Activated CD4-positive, alpha-beta memory T cell treated with anti-CD3 and anti-CD28 coated beads for 36 hours (primary cell): Measurements from ENCODE around the gene CCDC30. TPM values are rescaled to one million over a fixed set of nuclear protein-coding genes. Genes with fewer than 3 reads are reported as not detected.

Experiments used
- CTCF ChIA-PET: fragments of 350-600 bp; sonication (Branson Sonifier 250); formaldehyde crosslinking; loops from one replicate; lab custom pipeline; 2021; ENCODE audit warnings: antibody characterized with exemption, inconsistent platforms; lab: Charles Lee
- POLR2A ChIA-PET: fragments of 350-600 bp; sonication (Branson Sonifier 250); formaldehyde crosslinking; loops from one replicate; lab custom pipeline; 2021; ENCODE audit warnings: antibody characterized with exemption; lab: Charles Lee
- DNase-seq: peaks from one replicate; pipeline ENCODE4 v3.0.0-alpha.2; 2020
- H3K27ac Mint-ChIP-seq: one replicate; pipeline ENCODE4 v1.8.0; 2021; ENCODE audit warnings: mixed read lengths
- H3K27me3 Mint-ChIP-seq: one replicate; pipeline ENCODE4 v1.8.0; 2021; ENCODE audit warnings: mixed read lengths
- H3K36me3 Mint-ChIP-seq: one replicate; pipeline ENCODE4 v1.8.0; 2021; ENCODE audit warnings: mixed read lengths
- H3K4me1 Mint-ChIP-seq: one replicate; pipeline ENCODE4 v1.8.0; 2021; ENCODE audit warnings: low read depth, mixed read lengths
- H3K4me3 Mint-ChIP-seq: one replicate; pipeline ENCODE4 v1.8.0; 2021; ENCODE audit warnings: mild to moderate bottlenecking, mixed read lengths
- H3K9me3 Mint-ChIP-seq: one replicate; pipeline ENCODE4 v1.8.0; 2021; ENCODE audit warnings: mixed read lengths
- intact Hi-C: fragments of 100-400 bp; cut with micrococcal nuclease; formaldehyde crosslinking; loops from one replicate; pipeline ENCODE4 v1.15.1; 2023
- total RNA-seq, 2 experiments: library from RNA; stranded (reverse); gene quantifications; one replicate each; pipeline ENCODE4 v1.2.3, GENCODE V29; 2021

Gene CCDC30
- total RNA-seq, 2 experiments from 2014 or later, result 1.5 to 2.3 TPM

DNA sequence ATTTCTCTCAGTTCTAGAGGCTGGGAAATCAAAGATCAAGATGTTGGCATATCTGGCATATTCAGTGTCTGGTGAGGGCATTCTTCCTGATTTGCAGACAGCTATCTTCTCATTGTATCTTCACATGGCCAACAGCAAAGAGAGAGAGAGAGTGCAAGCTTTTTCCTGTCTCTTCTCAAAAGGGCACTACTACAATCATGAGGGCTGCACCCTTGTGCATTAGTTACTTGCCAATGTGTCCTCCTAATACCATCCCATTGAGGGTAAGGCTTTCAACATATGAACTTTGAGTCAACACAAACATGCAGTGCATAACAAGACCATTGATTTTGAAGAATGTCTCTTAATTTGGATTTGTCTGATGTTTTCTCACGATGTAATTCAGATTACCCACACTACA is 78.0 kb downstream of the CCDC30 start:
- intact Hi-C loops, result no loop called here
- CTCF ChIA-PET, result no interaction called here
- H3K4me3 Mint-ChIP-seq, result no peak overlapping the region
- peaks cover 6% of the 10 kb centered on the region for H3K36me3 Mint-ChIP-seq
- DNase-seq, result no peak
- H3K4me1 Mint-ChIP-seq, result no peaks in the 10 kb centered on the region
- no peaks in the 10 kb centered on the region for H3K27me3 Mint-ChIP-seq
- peaks cover 5% of the 10 kb centered on the region for H3K9me3 Mint-ChIP-seq
- POLR2A ChIA-PET, result no interaction called here
- H3K27ac Mint-ChIP-seq, result no peak overlapping the region

DNA sequence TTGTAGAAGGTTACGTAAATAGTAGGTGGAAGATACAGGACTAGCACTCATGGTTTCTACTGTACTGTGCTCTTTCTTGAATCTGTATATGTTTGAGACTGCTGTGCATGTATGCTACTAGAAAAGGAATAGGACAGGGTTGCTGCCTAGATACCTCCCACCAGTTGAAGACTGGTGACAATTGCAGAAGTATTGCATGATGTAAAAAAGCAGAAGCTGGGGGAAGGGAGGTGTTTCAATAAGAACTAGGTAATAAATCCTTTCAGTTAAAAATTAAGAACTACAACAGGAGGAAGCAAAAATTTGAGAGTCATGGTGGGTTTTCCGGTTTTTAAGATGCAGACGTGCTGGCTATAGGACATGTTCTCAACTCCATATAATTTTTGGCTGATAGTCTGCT is 88.1 kb downstream of the CCDC30 start:
- intact Hi-C loops, result no loop called here
- H3K9me3 Mint-ChIP-seq, result no peaks in the 10 kb centered on the region
- H3K27me3 Mint-ChIP-seq, result no peaks in the 10 kb centered on the region
- peaks cover 1% of the 10 kb centered on the region for H3K36me3 Mint-ChIP-seq
- no peak overlapping the region for H3K27ac Mint-ChIP-seq
- H3K4me1 Mint-ChIP-seq, result no peaks in the 10 kb centered on the region
- no peak for DNase-seq
- ChIA-PET CTCF (no interaction called here), POLR2A (no interaction called here)
- no peak overlapping the region for H3K4me3 Mint-ChIP-seq

- H3K27ac Mint-ChIP-seq, result no peak overlapping the region
- no peak overlapping the region for H3K4me3 Mint-ChIP-seq
- ChIA-PET POLR2A (no interaction called here), CTCF (no interaction called here)
- intact Hi-C loops, result no loop called here
- no peaks in the 10 kb centered on the region for H3K9me3 Mint-ChIP-seq
- H3K27me3 Mint-ChIP-seq, result no peaks in the 10 kb centered on the region
- H3K4me1 Mint-ChIP-seq, result no peaks in the 10 kb centered on the region
- peaks cover 1% of the 10 kb centered on the region for H3K36me3 Mint-ChIP-seq
- no peak for DNase-seq
These were observed 88.5 kb downstream of the CCDC30 start for GRCh38 chr1:42551590-42551989.

DNA sequence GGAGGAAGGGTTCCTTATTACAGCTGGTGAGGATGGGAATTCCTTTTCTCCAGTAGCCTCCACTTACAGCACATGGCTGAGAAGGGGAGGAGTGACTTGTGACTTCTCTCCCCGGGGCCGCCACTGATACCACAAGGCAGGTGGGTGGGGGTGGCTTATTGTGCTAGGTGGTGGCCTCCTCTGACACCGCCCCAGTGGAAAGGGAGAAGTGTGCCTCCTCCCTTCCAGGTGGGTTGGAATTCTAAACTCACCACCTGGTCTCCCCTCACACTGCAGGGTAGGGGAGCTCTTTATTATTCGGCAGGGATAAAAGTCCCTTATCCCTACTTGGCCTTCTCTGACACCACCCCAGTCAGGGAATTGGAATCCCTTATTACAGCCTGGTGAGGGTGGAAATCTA is 89.5 kb downstream of the CCDC30 start:
- intact Hi-C loops, result no loop called here
- Mint-ChIP-seq H3K27ac (no peak overlapping the region), H3K27me3 (no peaks in the 10 kb centered on the region), H3K9me3 (no peaks in the 10 kb centered on the region), H3K4me1 (no peaks in the 10 kb centered on the region), H3K4me3 (no peak overlapping the region), H3K36me3 (peaks cover 1% of the 10 kb centered on the region)
- ChIA-PET POLR2A (no interaction called here), CTCF (interaction anchor here (0.6 kb wide), 1 partner anchor 377 kb away, joined by 4 read pairs; no protein-coding TSS in a partner anchor)
- DNase-seq, result no peak

DNA sequence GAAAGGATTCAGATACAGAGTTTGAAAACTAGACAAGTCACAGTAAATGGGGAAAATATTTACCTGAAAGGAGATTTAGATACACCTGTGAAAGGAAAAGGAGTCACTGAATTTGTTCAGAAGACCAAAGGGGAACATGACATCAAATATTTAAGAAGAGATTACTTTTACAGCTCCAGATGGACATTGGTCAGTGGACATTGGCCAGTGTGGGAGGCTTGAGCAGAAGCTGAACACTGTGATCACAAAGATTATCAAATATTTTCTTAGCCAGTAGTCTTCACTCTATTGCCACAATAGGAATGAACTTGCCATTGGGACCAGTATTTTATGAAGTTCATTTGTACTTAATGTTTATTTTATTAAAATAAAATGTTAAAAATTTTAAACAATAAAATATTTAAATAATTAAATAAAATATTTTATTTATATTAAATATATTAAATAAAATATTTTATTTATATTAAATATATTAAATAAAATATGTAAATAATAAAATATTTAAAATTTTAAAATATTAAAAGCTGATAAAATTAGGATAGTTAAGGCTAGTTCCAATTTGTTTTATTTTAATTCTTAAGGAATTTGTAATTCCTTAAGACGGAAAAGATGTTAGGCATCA is 94.3 kb downstream of the CCDC30 start:
- no peak for DNase-seq
- ChIA-PET POLR2A (no interaction called here), CTCF (interaction anchor here (0.8 kb wide), 1 partner anchor 21 kb away, joined by 3 read pairs; no protein-coding TSS in a partner anchor)
- H3K4me3 Mint-ChIP-seq, result no peak overlapping the region
- no peaks in the 10 kb centered on the region for H3K27me3 Mint-ChIP-seq
- peaks cover 12% of the 10 kb centered on the region for H3K9me3 Mint-ChIP-seq
- peaks cover 7% of the 10 kb centered on the region for H3K36me3 Mint-ChIP-seq
- H3K4me1 Mint-ChIP-seq, result no peaks in the 10 kb centered on the region
- H3K27ac Mint-ChIP-seq, result no peak overlapping the region
- intact Hi-C loops, result no loop called here

GRCh38 chr1:42567038-42567437 is 104.0 kb downstream of the CCDC30 start:
- Mint-ChIP-seq H3K36me3 (no peaks in the 10 kb centered on the region), H3K4me1 (no peaks in the 10 kb centered on the region), H3K27ac (no peak overlapping the region), H3K9me3 (no peaks in the 10 kb centered on the region), H3K4me3 (no peak overlapping the region), H3K27me3 (no peaks in the 10 kb centered on the region)
- intact Hi-C loops, result no loop called here
- ChIA-PET POLR2A (no interaction called here), CTCF (no interaction called here)
- no peak for DNase-seq

GRCh38 chr1:42576935-42577334 is 113.8 kb downstream of the CCDC30 start:
- H3K27me3 Mint-ChIP-seq, result no peaks in the 10 kb centered on the region
- ChIA-PET POLR2A (no interaction called here), CTCF (interaction anchor here (0.7 to 3.4 kb wide), 4 partner anchors 116 to 497 kb away, joined by 3 to 30 read pairs (median 3); no protein-coding TSS in a partner anchor)
- H3K4me1 Mint-ChIP-seq, result no peaks in the 10 kb centered on the region
- intact Hi-C loops, result loop anchor here (5.0 to 10.0 kb wide), 2 partner anchors 170 to 498 kb away; no protein-coding TSS in a partner anchor
- H3K4me3 Mint-ChIP-seq, result no peak overlapping the region
- no peak for DNase-seq
- H3K9me3 Mint-ChIP-seq, result no peaks in the 10 kb centered on the region
- H3K36me3 Mint-ChIP-seq, result no peaks in the 10 kb centered on the region
- H3K27ac Mint-ChIP-seq, result no peak overlapping the region

- POLR2A ChIA-PET, result no interaction called here
These were observed 122.9 kb downstream of the CCDC30 start for GRCh38 chr1:42586016-42586415.

DNA sequence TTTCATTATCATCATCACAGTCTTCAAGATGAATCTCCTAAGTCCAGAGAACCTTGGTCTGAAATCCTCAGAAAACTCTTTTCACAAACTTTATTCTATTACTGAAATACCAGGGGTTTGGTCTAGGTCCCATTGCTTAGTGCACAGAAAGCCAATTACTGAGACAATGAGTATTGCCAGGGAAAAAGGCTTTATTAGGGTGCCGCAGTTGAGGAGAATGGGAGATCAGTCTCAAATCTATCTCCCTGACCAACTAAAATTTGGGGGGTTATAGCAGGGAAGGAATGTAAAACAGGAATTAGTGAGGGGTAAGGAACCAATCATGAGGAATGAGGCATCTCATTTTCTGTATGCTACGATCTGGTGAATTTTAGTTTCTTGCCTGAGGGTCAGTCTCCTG is 124.7 kb downstream of the CCDC30 start:
- CTCF ChIA-PET, result no interaction called here
- intact Hi-C loops, result no loop called here
- peaks cover 26% of the 10 kb centered on the region for H3K36me3 Mint-ChIP-seq

More at GRCh38 chr1:42586016-42586415, 122.9 kb downstream of the CCDC30 start:
- DNase-seq, result no peak
- intact Hi-C loops, result no loop called here
- Mint-ChIP-seq H3K27ac (no peak overlapping the region), H3K4me1 (no peaks in the 10 kb centered on the region), H3K36me3 (peaks cover 25% of the 10 kb centered on the region), H3K4me3 (no peak overlapping the region), H3K9me3 (peaks cover 16% of the 10 kb centered on the region), H3K27me3 (no peaks in the 10 kb centered on the region)
- CTCF ChIA-PET, result interaction anchor here (1.2 kb wide), 1 partner anchor 8 kb away, joined by 3 read pairs; no protein-coding TSS in a partner anchor

GRCh38 chr1:42592811-42593210 is 129.7 kb downstream of the CCDC30 start:
- intact Hi-C loops, result no loop called here
- Mint-ChIP-seq H3K4me1 (no peaks in the 10 kb centered on the region), H3K27ac (no peak overlapping the region), H3K9me3 (peaks cover 8% of the 10 kb centered on the region), H3K4me3 (no peak overlapping the region), H3K27me3 (no peaks in the 10 kb centered on the region), H3K36me3 (peaks cover 17% of the 10 kb centered on the region)
- CTCF ChIA-PET, result interaction anchor here (0.8 kb wide), 1 partner anchor 15 kb away, joined by 3 read pairs; no protein-coding TSS in a partner anchor
- DNase-seq, result no peak
- POLR2A ChIA-PET, result no interaction called here

More for the DNA sequence above, 124.7 kb downstream of the CCDC30 start:
- H3K4me1 Mint-ChIP-seq, result no peaks in the 10 kb centered on the region
- no peak for DNase-seq
- H3K27me3 Mint-ChIP-seq, result no peaks in the 10 kb centered on the region
- POLR2A ChIA-PET, result no interaction called here
- H3K27ac Mint-ChIP-seq, result no peak overlapping the region
- peaks cover 16% of the 10 kb centered on the region for H3K9me3 Mint-ChIP-seq
- no peak overlapping the region for H3K4me3 Mint-ChIP-seq

DNA sequence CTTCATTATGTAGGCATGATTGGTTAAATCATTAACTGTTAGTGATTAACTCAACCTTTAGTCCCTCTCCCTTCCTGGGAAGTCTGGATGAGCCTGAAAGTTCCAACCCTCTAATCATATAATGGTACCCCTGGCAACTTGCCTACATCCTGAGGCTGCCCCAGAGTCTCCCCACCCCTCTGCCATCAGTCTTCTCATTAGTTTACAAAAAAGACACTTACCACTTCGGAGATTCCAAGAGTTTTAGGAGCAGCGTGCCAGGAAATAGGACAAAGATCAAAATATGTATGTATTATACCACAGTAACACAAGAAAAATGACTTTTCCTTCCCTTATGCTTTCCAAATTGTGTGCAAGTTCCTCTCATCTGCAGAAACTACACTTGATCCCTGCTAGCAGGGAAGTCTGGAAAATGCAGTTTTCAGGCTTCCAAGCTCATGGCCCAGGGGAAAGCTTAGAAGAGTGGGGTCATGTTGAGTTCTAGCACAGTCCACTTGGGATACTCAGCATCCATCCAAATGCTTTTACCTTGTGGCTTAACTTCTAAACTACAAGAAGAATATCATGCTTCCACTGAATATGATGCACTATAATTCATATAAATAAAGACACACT is 130.5 kb downstream of the CCDC30 start:
- no peaks in the 10 kb centered on the region for H3K27me3 Mint-ChIP-seq
- H3K27ac Mint-ChIP-seq, result no peak overlapping the region
- no peaks in the 10 kb centered on the region for H3K4me1 Mint-ChIP-seq
- H3K4me3 Mint-ChIP-seq, result no peak overlapping the region
- H3K36me3 Mint-ChIP-seq, result peaks cover 11% of the 10 kb centered on the region
- intact Hi-C loops, result no loop called here
- ChIA-PET CTCF (interaction anchor here (0.8 kb wide), 1 partner anchor 16 kb away, joined by 3 read pairs; no protein-coding TSS in a partner anchor), POLR2A (no interaction called here)
- H3K9me3 Mint-ChIP-seq, result peaks cover under 1% of the 10 kb centered on the region
- no peak for DNase-seq

GRCh38 chr1:42601472-42601871 is 138.4 kb downstream of the CCDC30 start:
- no peak overlapping the region for H3K27ac Mint-ChIP-seq
- POLR2A ChIA-PET, result no interaction called here
- intact Hi-C loops, result no loop called here
- no peaks in the 10 kb centered on the region for H3K36me3 Mint-ChIP-seq
- no peak for DNase-seq
- no peak overlapping the region for H3K4me3 Mint-ChIP-seq
- no peaks in the 10 kb centered on the region for H3K27me3 Mint-ChIP-seq
- CTCF ChIA-PET, result no interaction called here
- no peaks in the 10 kb centered on the region for H3K4me1 Mint-ChIP-seq
- H3K9me3 Mint-ChIP-seq, result peaks cover 12% of the 10 kb centered on the region
